Germinal center (tissue), 1 donor: Measurements from ENCODE around the gene SPATA13.

Experiments used
- DNase-seq: peaks from one replicate; pipeline ENCODE4 v3.0.0; 2012; ENCODE audit warnings: mixed read lengths, low spot score

The SPATA13 gene

DNA sequence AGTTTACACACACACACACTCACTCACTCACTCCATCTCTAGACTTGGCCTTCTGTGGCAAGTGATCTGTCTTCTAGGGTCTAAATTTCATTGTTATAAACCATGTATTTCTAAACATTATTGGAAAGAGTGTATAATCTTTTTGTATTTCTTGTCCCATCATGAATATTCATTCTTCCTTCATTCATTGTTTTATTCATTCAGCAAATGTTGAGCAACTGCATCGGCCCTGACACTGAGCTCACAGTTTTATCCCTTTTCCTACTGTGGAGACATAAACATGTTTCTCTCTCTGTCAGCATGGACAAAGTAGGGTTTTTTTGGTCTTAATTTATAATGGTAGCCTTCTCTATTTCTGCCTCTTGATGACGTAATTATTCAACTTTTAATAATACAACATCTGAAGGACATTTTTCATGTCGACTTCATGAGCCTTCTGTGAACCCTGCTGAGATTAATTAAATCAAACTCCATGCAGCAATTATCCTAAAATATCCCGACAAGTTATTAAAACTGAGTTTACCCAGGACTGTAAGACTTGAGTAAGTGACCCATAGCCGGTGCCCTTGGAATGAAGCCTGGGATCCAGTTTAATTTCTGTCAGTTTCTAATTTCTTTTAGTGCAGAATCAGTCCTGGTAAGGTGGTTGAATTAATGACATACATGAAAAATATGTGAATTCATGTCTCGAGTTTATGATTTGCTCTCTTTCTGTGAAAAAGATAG is 7.3 kb downstream of the SPATA13 start:
- DNase-seq, result no peak

DNA sequence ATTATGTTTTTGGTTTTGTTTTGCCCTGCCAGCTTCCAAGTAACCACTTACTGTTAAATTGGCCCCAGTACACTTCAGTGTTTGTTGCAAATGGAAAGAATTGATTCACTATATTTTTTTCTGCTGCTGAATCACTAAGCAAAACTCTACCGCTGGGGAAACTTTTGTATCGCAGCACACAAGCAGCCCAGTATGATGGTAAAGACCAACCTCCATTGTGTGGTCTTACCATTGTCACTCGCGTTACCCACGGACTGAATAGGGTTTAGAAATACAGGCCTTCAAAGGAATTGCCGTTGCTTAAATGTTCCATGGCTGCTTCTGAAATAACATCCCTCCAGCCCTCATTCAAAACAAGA is 7.9 kb downstream of the SPATA13 start:
- no peak for DNase-seq

DNA sequence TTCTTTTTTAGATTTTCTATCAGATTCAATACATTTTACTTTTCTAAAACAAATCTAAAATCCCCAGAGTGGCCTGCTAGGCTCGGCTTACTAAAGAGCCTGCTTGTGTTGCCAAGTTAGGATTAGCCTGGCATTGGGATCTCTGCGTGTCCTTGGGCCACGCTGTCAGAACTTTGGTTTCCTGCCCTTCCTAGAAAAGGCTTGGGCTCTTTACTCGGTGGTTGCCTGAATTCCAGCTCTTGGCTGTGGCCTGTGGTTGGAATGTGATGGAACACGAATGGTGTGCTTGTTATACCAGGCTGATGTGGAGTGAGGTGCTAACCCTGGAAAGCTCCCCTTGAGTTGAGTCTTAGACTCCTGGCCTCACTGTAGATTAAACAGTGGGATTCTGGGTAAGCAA is 8.5 kb downstream of the SPATA13 start:
- DNase-seq, result no peak

DNA sequence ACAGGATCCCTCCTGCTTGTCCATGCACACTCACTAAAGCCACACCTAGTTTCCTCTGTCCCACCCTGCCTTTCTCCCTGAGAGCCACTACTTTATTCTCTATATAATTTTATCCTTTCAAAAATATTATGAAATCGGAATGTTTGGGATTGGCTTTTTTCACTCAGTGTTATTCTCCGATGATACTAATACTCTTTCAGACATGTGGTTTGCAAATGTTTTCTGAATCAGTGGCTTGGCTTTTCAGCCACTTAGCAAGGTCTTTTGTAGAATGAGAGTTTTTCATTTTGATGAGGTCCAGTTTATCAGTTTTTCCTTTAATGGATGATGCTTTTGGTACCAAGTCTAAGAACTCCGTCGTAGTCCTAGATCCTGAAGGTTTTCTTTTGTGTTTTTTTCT is 11.6 kb downstream of the SPATA13 start:
- no peak for DNase-seq

DNA sequence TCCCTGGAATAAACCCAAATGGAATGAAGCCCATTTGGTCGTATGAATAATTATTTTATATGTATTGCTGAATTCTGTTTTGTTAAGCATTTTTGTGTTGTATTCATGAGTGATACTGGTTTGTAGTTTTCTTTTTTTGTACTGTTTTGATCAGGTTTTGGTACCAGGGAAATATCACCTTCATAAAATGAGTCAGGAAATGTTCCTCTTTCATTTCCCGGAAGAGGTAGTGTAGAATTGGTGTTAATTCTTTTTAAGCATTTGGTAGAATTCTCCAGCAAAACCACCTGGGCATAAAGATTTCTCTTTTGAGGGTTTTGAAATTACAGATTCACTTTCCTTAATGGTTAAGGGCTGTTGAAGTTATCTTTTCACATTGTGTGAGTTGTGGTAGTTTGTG is 13.3 kb downstream of the SPATA13 start:
- DNase-seq, result no peak

DNA sequence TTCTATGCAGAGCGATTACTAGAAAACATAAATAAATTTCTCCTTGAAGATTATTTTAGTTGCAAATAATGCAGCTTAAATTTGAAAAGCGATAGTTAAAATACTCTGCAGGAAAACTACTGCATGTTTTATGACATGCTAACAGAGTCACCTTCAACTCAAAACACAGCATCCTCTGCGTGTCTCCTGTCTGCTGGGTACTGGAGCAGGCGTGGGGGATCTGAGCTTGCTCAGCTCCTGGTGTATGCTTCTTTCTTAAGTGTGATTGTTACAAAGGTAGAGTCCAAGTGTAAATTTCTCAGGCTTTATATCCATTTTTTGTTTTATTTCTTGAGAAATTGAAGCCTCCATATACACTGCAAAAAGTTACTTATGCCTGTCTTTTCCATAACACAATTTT is 15.3 kb downstream of the SPATA13 start:
- no peak for DNase-seq

DNA sequence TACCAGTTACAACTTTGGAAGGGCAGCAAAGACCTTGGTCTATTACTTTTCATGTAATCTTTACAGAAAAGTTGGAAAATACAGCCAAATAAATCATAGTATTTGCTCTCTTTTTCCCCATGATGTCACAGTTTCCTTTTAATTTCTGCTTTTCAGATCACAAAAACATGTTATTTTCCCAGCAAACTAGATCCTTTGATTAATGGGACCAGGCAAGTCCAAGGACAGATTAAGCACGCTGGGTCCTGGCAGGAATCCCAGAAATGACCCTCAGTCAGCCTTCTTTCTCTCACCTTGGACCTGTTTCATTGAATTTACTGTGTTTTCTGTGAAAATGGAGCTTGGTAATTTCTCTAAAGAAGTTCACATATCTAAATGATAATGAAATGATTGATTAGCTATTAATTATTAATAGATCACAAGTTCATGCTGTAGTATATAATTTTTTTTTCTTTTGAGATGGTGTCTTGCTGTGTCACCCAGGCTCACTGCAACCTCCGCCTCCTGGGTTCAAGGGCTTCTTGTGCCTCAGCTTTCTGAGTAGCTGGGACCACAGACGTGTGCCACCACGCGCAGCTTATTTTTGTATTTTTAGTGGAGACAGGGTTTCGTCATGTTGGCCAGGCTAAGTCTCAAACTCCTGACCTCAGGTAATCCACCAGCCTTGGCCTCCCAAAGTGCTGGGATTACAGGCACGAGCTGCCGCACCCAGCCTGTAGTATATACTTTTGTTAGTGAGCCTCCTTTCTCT is 16.0 kb downstream of the SPATA13 start:
- no peak for DNase-seq

DNA sequence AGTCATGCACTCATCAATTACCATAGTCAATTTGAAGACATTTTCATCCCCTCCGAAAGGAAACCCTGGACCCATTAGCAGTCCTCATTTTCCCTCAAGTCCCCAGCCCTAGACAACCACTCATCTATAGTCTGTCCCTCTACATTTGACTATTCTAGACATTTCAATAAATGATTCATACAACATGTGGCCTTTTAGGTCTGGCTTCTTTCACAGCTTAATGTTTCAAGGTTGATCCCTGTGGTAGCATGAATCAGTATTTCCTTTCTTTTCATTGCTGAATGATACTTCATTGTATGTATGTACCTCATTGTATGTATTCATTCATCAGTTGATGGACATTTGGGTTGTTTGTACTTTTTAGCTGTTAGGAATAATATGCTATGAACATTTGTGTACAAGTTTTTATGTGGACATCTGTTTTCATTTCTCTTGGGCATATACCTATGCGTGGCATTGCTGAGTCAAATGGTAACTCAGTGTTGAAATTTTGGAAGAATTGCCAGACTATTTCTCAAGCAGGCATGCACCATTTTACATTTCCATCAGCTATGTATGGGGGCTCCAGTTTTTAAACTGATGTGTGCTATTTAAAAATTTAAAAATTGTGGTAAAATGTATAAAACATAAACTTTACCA is 18.4 kb downstream of the SPATA13 start:
- no peak for DNase-seq

DNA sequence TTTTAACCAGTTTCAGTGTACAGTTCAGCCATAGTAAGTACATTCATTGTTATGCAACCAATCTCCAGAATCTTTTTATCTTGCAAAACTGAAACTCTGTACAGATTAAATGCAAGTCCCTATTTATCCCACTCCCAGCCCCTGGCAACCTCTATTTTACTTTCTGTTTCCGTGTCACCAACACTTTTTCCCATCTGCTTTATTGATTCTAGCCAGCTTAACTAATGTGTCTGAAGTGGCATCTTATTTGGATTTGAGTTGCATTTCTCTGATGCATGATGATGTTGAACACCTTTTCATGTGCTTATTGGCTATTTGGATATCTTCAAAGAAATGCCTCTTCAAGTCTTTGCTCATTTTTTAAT is 18.9 kb downstream of the SPATA13 start:
- DNase-seq, result no peak

DNA sequence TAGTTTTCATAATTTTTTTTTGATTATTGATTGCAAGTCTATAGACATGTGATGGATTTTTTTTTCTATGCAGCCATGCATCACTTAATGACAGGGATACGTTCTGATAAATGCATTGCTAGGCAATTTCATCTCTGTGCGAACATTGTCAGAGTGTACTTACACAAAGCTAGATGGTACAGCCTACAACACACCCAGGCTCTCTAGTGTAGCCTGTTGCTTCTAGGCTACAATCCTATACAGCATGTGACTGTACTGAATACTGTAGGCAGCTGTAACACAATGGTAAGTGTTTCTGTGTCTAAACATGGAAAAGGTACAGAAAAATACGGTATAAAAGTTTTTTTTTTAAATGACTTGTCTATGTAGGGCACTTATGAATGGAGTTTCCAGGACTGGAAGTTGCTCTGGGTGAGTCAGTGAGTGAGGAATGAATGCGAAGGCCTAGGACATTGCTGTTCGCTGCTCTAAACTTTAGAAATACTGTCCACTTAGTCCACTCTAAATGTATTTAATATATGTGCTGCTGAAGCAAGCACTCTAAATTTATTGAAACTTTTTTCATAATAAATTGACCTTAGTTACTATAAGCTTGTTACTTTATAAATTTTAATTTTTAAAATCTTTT is 20.3 kb downstream of the SPATA13 start:
- no peak for DNase-seq

DNA sequence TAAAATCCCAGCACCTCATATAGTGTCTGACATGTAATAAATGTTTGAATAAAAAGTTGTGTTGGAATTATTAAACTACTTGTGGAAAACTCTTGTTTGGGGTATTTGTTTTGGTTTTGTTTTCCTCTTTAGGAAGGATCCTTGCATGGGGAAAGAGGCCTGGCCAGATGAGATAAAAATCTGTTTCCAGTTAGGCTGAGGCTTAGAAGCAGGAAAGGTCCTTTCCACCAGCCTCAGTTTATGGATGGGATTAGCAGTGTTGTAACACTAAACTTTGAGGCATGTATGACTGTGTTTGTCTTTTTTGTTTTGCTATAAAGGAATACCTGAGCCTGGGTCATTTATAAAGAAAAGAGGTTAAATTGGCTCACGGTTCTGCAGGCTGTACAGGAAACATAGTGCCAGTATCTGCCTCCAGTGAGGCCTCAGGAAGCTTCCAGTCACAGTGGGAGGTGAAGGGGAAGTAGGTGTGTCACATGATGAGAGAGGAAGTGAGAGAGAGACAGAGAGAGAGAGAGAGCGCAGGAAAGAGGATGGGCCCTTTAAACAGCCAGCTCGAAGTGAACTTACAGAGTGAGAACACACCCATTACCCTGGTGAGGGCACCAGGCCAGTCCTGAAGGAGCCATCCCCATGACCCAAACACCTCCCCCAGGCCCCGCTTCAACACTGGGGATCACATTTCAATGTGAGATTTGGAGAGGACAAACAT is 21.6 kb downstream of the SPATA13 start:
- DNase-seq, result no peak

DNA sequence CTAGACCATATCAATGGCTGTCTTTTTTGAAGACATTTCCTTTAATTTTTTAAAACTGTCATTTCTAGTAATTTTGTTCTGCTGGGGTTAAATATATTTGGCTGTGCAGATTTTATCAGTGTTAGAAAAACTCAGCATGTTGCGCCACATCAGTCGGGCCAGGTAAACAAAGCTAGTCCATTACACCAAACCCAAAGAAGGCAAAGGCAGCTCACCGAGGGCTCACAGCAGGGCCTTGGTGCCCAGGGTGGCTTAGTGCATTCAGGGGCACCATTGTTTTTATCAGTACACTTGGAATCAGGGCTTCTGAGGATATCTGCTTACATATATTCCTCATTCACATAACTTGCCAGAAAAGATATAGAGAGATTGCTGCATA is 22.2 kb downstream of the SPATA13 start:
- DNase-seq, result no peak

DNA sequence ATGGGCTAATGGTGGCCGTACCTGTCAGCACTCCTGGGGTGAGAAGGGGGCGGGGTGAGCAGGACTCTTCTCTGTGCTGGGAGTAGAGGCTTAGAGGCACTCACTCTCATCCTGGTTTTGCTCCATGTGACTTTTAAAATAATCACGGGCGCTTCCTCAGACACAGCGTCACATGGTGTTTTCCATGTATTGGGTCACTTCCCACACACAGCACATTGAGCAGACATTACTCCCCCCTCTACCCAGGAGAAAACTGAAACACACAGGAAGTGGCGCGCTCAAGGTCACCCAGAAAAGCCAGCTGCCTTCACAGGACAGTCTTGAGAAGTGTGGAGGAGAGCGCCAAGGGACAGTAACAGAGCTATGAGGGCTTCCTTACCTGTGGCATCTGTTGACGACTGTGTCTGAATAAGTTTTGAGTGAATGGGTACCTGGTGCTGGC is 23.2 kb downstream of the SPATA13 start:
- DNase-seq, result no peak

DNA sequence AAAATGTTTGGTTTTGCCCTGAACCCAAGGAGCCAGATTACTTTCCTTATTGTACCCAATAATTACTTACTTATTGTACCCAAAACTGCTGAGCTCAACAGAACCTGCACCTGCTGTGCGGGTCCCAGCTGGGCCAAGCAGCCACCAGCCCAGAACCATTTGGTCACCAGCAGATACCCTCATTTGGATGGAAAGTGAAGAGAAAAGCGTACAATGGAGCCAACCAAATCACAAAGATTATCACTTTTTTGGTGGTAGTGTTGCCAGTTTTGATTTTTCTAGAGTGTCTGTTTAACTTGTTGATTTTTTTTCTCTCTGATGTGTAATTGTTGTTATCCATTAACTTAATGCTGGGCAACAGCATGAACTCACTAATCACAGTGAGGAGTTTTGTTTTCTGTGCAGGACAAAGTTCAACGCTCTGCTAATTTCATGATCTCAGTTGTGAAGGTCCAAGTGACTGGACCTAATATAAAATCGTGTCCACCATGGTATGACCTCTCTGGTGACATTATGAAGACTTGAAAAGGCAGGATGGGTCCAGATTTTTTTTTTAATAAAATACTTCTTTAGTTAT is 23.8 kb downstream of the SPATA13 start:
- no peak for DNase-seq

DNA sequence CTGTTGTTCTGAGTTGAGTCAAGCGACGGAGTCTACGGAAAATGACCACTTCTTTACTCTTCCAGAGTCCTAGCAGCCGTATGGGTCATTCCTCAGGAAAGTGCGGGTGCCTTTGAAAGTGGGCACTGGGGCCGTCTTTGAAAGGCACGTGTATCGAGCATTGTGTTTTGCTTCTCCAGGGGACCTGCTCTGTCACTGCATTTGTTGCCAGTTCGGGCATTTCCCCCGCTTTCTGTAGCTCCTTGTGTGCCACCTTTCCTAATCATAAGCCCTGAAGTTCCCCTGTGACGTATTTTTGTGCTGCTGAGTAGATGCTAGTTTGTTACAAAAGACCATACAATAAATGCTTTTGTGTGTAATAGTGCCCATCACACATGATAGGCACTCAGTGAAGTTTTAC is 24.4 kb downstream of the SPATA13 start:
- DNase-seq, result no peak

DNA sequence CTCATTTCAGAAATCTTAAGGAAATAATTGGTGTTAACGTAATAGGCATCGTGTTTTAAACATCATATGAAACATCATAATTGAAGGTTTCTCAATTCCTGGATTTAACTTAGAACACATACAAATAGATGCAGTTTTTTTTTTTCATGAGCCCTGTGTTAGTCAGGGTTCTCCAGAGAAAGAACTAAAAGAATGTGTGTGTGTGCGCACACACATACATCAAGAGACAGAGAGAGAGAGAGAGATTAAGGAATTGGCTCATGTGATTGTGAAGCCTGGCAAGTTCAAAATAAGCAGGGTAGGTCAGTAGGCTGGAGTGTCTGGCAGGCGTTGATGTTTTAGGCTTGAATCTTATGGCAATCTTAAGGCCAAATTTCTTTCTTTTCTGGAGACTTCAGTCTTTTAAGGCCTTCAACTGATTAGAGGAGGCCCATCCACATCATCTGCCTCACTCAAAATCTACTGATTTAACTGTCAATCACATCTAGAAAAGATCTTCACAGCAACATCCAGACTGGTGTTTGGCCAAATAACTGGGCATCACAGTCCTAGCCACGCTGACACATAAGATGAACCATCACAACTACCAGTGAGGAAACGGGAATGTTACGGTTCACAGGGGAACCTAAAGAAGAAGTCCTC is 25.2 kb downstream of the SPATA13 start:
- DNase-seq, result no peak

DNA sequence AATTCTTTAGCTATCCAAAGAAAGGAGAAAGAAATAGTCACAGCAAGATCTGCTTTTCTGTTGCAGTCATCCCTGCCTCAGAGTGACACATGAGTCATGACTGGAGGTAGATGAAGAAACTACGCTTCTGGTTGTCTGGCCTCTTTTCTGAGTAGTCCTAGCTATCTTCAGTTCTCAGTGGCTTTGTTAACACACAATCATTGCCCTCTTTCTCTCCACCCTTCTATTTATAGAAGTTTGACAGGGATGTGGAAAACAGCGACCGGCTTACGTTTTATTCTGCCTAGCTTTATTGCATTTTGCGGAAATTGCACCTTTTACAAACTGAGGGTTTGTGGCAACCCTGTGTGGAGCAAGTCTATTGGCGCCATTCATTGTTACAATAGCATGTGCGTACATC is 26.7 kb downstream of the SPATA13 start:
- DNase-seq, result no peak

DNA sequence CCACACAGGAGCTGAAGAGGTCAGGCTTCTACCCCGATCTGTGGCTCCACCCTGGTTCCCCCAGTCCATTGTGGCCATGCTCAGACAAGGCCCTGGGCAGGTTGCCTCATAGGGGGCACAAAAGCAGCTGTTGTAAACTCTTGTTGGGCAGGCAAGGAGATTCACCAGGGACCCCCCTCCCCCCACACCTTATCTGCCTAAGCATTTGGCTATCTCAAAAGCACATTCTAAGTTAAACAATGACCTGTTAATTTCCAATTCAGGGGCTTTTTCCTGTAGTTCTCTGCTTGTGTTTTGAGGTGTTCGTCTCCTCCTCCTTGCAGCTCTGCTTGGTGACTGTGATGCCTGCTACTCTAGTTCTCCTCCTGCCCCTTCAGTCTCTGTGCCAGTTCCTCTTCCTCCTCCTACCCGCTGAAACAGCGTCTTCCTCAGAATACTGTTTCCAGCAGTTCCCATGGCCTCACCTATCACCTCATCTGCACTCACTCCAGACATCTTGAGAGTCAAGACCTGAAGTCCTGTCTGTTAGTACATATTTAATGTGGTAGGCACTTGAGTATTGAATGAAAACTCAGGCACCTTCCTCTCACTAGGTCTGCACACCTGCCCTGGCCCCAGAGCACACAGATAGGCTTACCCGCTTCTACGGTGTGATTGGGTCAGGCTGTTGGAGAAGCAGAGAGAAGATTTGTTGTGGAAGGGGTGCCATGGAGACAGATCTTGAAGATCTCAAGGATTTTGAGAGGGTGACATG is 31.7 kb downstream of the SPATA13 start:
- no peak for DNase-seq

DNA sequence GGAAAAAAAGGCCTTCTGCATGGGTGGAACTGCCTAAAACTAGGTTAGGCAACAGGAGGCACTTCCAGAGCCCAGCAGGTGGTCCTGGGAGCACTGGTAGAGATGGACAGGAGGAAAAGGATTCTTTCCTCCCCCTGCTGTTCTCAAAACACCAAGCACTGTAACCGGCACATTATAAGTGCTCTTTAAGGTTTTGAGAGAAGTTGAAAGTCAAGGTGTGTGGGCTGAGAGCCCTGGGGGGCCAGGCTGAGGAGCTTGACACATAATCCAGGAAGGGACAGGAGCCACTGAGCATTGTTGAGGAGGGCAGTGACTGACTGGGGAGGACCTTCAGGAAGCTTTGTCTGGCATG is 32.3 kb downstream of the SPATA13 start:
- DNase-seq, result no peak

DNA sequence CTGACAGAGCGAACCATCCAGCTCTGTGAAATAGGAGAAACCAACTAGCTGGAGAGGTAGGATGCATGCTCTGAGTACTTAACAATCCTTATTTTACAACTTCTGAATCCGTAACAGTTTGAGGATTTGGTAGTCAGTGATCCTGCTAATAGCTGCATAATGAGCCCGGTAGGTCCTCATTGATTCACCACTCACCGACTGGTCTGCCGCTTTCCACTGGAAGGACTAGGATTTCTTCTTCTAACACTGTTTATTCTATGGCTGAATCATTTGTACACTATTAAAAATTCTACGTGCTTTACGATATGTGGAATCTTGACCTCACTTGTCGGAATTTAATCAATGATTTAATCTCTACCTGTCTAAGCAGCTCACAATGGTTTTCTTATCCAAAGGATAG is 33.9 kb downstream of the SPATA13 start:
- DNase-seq, result no peak

DNA sequence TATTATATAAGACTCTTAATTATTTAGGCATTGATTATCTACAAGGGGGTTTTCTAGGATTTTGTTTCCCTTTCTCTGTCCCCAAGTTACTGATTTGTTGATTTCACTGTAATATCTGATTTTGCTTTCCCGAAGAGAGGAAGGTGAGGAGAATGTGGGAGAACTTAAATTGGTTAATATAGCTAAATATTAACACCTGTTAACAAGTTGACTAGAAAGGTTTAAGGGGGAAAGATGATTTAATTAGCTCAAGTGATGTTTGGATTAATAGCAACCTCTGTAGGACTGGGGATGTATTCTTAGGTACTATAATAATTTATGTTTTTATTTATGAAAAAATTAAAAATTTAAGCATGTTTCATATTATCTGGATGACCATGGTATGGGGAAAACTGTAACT is 35.1 kb downstream of the SPATA13 start:
- no peak for DNase-seq
